ENCODE data around the gene DUSP7.
"Not testable (repeated sequence)": the region's sequence is repeated elsewhere in the genome, so short reads cannot be mapped to it uniquely, and the experiment has no call there.

Gene DUSP7

DNA sequence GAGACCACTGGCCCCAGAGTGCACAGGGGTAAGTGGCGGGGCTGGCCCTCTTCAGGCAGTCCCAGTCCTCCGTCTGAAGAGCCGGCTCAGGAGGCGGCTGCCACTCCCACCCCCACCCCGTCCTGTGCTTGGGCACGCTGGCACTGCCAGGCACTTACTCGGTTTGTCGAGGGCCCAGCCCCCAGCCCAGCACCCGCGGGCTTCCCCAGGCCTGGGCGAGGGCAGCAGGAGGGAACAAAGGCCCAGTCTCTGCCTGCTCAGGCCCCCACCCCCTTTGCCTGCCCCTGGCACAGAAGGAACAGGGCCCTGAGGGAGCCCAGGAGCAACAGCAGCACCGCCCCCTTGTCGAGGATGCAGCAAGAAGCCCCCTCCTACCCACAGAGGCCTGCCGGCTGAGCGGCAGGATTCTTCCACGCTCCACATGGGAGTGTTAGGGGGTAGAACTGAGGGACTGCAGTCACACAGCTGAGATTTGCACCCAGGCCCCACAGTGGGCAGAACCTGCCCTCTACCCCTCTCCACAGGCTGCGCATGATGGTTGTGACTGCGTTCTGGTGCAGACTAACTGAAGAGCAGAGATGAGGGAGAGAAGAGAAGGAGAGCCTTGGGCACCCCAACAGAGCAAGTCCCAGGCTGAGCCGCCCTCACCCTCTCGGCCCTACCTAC is 8.9 kb downstream of the DUSP7 start:
- H3K27ac ChIP-seq: peak overlapping the region; percentile 85
- H3K9me3 ChIP-seq (ENCODE audit: severe bottlenecking): no peaks in the 10 kb centered on the region
- TF ChIP-seq, protein P1, sequence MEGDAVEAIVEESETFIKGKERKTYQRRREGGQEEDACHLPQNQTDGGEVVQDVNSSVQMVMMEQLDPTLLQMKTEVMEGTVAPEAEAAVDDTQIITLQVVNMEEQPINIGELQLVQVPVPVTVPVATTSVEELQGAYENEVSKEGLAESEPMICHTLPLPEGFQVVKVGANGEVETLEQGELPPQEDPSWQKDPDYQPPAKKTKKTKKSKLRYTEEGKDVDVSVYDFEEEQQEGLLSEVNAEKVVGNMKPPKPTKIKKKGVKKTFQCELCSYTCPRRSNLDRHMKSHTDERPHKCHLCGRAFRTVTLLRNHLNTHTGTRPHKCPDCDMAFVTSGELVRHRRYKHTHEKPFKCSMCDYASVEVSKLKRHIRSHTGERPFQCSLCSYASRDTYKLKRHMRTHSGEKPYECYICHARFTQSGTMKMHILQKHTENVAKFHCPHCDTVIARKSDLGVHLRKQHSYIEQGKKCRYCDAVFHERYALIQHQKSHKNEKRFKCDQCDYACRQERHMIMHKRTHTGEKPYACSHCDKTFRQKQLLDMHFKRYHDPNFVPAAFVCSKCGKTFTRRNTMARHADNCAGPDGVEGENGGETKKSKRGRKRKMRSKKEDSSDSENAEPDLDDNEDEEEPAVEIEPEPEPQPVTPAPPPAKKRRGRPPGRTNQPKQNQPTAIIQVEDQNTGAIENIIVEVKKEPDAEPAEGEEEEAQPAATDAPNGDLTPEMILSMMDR (IDR thresholded peaks at IDR 0.05; ENCODE audit: low read depth, low read length): no peak
- H3K27me3 ChIP-seq (ENCODE audit: insufficient read depth, low read depth, severe bottlenecking): no peaks in the 10 kb centered on the region
- DNase-seq: no peak
- H3K36me3 ChIP-seq: peaks cover 42% of the 10 kb centered on the region
- H3K4me3 ChIP-seq (ENCODE audit: low read depth, low read length): no peak overlapping the region

DNA sequence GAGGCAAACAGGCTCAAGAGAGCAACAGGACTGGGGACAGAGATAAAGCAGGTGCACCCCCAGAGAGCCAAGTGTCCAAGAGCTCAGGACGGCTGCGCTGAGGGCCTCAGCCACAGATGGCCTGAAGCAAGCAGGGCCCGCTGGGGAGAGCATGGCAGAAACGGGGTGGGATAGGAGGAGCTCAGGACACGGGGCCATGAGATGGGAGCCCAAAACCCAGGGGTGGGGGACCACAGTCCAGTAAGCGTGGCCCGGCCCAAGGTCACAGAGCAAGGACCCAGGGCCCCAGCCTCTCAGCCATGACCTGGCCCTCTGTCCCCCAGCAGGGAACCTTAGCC is 9.5 kb downstream of the DUSP7 start:
- H3K36me3 ChIP-seq: peaks cover 36% of the 10 kb centered on the region
- no peaks in the 10 kb centered on the region for H3K27me3 ChIP-seq (ENCODE audit: insufficient read depth, low read depth, severe bottlenecking)
- H3K9me3 ChIP-seq (ENCODE audit: severe bottlenecking): no peaks in the 10 kb centered on the region
- peak overlapping the region; percentile 85 for H3K27ac ChIP-seq
- no peak overlapping the region for H3K4me3 ChIP-seq (ENCODE audit: low read depth, low read length)
- DNase-seq: no peak
- TF ChIP-seq, protein P1 (IDR thresholded peaks at IDR 0.05; ENCODE audit: low read depth, low read length): no peak

DNA sequence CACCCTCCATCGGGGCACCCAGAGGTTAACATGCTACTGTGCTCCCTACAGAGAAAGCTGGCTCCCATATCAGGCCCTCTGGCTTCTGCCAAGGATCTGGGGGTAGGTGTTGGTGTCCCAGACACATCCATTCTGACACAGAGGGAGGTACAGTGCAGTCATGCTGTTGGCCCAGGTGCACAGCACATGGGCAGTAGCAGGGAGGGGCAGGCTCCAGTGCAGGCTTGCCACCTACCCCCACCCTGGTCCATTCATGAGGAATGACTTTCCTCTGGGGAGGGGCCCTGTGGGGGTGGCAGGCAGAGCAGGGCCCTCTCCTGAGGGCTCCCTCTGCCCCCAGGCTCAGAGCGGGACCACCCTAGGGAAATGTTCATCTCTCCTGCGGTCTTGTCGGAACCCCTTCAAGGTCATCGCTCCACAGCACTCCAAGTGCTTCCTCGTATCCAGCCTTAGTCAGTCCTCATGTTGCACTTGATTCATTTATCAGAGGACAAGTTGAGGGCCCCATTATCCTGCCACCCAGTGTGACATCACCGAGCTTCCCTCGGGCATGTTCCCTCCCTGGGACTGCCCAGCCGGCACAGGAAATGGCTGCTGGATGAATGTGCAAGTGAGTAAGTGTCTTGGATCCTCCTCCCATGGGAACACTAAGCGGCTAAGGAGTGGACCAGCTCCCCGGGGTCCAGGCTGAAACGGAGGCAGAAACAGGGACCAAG is 10.0 kb downstream of the DUSP7 start:
- no peak overlapping the region for H3K4me3 ChIP-seq (ENCODE audit: low read depth, low read length)
- TF ChIP-seq, protein P1 (IDR thresholded peaks at IDR 0.05; ENCODE audit: low read depth, low read length): no peak

DNA sequence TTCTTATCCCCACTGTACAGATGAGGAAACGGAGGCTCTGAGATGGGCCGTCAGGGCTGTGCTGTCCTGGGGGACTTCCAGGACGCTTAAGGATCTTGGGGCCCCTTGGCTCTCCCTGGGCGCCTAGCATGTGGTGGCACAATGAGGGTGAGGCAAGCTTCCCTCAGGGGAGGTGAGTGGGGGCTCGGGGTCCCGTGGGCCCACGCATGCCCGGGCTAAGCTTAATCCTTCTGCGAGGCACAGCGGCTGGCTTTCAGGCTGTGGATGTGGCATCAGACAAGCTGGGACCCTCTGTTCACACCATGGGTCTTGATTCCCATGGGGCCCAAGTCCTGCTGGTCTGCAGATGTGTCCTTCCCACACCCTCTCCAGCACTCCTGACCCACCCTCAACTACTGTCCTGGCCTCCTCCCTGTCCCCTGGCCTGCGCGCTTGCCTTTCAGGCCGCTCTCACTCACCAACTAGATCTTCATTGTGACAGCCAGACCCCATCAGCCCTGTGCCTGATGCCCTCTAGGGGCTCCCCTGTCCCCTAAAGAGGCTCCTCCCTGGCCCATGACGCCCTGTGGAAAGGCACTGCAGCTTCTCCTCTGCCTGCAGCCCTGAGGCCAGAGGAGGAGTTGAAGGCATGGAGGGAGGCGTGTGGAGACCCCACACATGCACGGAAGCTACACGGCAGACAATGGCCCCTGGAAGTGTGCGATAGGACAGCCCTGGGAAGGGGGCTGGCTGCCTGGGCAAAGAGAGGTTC is 11.3 kb downstream of the DUSP7 start:
- H3K36me3 ChIP-seq: peaks cover 18% of the 10 kb centered on the region
- no peaks in the 10 kb centered on the region for H3K9me3 ChIP-seq (ENCODE audit: severe bottlenecking)
- DNase-seq: peak; percentile 57
- TF ChIP-seq, protein P1 (IDR thresholded peaks at IDR 0.05; ENCODE audit: low read depth, low read length): peak; percentile 37
- H3K27me3 ChIP-seq (ENCODE audit: insufficient read depth, low read depth, severe bottlenecking): no peaks in the 10 kb centered on the region
- H3K4me3 ChIP-seq (ENCODE audit: low read depth, low read length): no peak overlapping the region
- H3K27ac ChIP-seq: peak overlapping the region; percentile 85

More for the DNA sequence above, 10.0 kb downstream of the DUSP7 start:
- no peak for DNase-seq
- Histone ChIP-seq H3K27ac (peak overlapping the region; percentile 85), H3K36me3 (peaks cover 31% of the 10 kb centered on the region), H3K27me3 (ENCODE audit: insufficient read depth, low read depth, severe bottlenecking) (no peaks in the 10 kb centered on the region), H3K9me3 (ENCODE audit: severe bottlenecking) (no peaks in the 10 kb centered on the region)

DNA sequence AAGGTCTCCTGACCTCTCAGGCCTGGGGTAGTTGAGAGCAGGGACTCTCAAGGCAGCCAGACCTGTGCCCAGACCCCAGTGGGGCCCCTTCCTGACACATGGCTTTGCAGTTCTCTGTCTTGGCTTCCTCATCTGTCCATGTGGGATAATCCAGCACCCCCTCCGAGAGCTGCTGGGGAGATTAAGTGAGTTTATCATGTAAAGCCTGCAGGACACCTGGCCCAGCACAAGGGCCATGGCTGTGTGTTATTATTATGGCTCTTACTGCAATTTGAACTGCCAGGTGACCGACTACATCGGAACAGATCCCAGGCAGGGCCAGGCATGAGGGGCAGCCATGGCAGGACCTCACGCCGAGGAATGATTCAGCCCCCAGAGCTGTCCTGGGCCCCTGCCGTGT is 12.6 kb downstream of the DUSP7 start:
- no peaks in the 10 kb centered on the region for H3K9me3 ChIP-seq (ENCODE audit: severe bottlenecking)
- H3K36me3 ChIP-seq: peaks cover 5% of the 10 kb centered on the region
- H3K4me3 ChIP-seq (ENCODE audit: low read depth, low read length): peak overlapping the region; percentile 5; the same call in 1 of the 2 replicates
- TF ChIP-seq, protein P1 (IDR thresholded peaks at IDR 0.05; ENCODE audit: low read depth, low read length): no peak
- no peaks in the 10 kb centered on the region for H3K27me3 ChIP-seq (ENCODE audit: insufficient read depth, low read depth, severe bottlenecking)
- peak; percentile 94 for DNase-seq
- H3K27ac ChIP-seq: peak overlapping the region; percentile 85

DNA sequence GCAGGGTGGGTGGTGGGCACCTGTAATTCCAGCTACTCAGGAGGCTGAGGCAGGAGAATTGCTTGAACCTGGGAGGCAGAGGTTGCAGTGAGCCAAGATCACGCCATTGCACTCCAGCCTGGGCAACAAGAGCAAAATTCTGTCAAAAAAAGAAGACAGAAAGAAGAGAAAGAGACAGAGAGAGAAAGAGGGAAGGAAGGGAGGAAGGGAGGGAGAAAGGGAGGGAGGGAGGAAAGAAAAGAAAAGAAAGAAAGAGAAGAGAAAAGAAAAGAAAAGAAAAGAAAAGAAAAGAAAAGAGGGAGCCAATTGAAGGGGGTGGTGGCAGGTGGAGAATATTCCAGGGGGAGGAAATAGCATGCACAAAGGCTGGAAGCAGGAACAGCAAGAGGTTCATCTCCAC is 13.3 kb downstream of the DUSP7 start:
- not testable (repeated sequence) for H3K27me3 ChIP-seq (ENCODE audit: insufficient read depth, low read depth, severe bottlenecking); H3K36me3 ChIP-seq; H3K9me3 ChIP-seq (ENCODE audit: severe bottlenecking); H3K4me3 ChIP-seq (ENCODE audit: low read depth, low read length); DNase-seq
- H3K27ac ChIP-seq: peak overlapping the region; percentile 85

Measured in WERI-Rb-1 (cell line).